ENCODE data around the gene IMP3.

IMP3 gene

GRCh38 chr15:75620058-75620820 lies 19.8 kb downstream of the IMP3 start:
- no peak for DNase-seq

DNA sequence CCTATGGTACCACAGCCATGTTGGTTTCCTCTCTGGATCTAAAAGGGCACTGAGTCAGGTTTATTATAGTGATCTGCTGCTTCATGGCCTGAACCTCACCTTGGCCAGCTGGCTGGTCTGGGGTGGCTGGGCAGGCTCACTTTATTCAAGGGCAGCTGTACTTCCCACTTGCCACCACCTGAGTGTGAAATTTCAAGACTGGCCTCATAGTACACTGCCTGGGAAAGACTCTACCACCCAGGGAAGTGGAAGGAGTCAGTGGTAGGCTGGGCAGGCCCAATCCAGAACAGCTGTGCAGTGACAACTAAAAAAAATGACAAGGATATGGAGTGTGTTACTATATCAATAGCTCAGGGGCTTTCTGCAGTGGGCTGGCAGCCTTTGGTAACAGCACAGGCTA lies 23.3 kb downstream of the IMP3 start:
- no peak for DNase-seq

DNA sequence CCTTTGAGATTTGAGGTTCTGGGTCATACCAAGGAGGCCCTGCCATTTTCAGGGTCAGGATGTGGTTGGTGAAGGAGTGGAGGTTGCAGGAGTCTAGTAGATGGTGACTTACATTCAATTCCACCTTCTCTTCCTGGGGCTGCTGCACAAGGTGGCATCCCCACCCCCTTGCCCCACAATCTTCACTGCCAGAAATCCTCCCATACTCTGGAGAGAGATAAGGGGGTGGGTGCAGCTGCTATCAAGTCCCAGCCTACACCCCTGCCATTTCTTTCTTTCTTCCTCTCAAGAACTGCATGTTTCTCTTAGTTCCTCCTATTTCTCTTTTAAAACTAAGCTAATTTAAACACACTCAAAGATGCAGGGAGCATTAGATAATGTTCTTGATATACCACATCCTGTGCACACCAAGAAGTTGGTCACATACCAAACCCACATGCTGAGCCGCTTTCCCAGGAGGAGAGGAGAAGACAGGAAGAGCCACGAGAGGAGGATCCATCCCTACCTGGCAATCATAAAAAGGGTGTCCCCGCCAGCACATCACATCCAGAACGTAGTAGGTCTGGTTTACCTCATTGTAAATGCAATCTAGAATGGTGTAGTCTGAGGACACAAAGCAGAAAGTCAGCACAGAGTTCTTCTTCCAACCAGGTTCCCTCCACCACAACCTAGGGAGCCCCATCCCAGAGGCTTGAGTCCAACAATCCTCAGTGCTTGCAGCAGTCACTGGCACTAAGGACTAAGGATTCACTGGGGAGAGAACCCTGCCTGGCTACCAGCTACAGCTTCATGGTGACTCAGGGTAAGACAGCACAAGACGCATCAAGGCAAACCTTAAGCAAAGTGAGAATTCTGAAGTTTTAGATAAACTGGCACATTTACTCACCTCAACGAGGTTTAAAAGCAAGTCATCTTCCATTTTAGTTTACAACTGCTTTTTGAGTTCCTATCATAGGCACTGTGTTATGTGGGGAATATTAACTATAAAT lies 33.0 kb downstream of the IMP3 start:
- no peak for DNase-seq

GRCh38 chr15:75606026-75606425 lies 34.0 kb downstream of the IMP3 start:
- DNase-seq, result no peak

DNA sequence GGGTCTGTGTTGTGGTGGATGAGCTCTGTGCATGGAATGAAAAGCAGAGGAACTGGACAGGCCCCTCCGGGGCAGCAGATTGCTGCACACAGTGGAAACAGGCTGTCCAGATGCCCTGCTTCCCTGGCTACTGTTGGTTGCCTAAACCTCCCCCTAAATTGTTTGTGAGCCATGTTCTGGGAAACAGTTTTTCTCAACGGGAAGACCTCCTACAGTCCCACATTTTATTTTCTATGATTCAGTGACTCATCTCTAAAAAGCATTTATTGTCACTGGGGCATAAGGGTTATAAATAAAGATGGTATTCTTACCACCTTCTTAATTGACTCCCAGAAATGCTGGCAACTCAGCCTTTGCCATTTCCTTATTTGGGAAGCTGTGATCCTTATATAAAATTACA lies 40.6 kb downstream of the IMP3 start:
- no peak for DNase-seq

DNA sequence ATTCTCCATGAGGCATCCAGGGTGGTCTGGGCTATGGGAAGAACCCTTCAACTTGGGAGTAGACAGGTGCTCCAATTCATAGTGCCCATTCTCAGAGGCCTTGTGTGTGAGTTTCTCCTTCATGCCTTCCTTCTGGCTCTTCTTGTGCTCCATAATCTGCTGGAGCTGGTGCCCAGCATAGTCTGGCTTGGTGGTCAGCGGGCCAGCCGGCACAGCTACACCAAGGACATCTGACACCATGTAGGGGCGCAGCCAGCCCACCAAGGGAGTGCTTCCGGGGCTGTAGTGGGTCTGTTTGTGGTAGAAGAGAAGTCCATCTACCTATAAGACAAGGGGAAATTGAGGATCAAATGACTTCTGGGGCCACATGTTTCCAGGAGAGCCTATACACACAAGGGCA lies 41.7 kb downstream of the IMP3 start:
- no peak for DNase-seq

GRCh38 chr15:75597667-75598341 lies 42.2 kb downstream of the IMP3 start:
- DNase-seq, result peak in 1 of 2 donors; percentile 36

GRCh38 chr15:75596703-75597345 lies 43.2 kb downstream of the IMP3 start:
- DNase-seq, result no peak

GRCh38 chr15:75594276-75594675 lies 45.7 kb downstream of the IMP3 start:
- no peak for DNase-seq

GRCh38 chr15:75591655-75592364 lies 48.2 kb downstream of the IMP3 start:
- DNase-seq, result no peak

DNA sequence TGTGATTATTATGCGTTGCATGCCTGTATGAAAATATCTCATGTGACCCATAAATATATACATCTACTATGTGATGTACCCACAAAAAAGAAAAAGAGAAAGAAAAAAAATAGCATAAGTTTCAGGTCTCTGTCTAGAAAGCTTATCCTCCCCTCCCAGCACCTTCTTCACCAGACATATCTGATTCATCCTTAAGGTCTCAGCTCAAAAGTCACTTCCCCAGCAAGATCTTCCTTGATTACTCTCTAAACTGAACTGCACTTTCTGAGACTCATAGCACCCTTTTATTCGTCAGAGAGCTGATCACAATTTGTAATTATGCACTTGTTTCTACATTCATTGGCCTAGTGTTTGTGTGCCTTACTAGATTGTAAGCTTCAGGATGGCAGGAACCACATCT lies 49.8 kb downstream of the IMP3 start:
- no peak for DNase-seq
